Stimulated activated CD8-positive, alpha-beta memory T cell treated with anti-CD3 and anti-CD28 coated beads, Interleukin-2, amount 100 ng/mL, for 48 hours (primary cell): ENCODE results near the gene FDXR.
"Not testable (repeated sequence)": the region's sequence is repeated elsewhere in the genome, so short reads cannot be mapped to it uniquely, and the experiment has no call there.

Experiments
- DNase-seq, 2 donors: peaks; one replicate each; pipeline ENCODE4 v3.0.0-alpha.2; 2020; ENCODE audit warnings: low read depth in 2 of 2

Gene FDXR, protein sequence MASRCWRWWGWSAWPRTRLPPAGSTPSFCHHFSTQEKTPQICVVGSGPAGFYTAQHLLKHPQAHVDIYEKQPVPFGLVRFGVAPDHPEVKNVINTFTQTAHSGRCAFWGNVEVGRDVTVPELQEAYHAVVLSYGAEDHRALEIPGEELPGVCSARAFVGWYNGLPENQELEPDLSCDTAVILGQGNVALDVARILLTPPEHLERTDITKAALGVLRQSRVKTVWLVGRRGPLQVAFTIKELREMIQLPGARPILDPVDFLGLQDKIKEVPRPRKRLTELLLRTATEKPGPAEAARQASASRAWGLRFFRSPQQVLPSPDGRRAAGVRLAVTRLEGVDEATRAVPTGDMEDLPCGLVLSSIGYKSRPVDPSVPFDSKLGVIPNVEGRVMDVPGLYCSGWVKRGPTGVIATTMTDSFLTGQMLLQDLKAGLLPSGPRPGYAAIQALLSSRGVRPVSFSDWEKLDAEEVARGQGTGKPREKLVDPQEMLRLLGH

DNA sequence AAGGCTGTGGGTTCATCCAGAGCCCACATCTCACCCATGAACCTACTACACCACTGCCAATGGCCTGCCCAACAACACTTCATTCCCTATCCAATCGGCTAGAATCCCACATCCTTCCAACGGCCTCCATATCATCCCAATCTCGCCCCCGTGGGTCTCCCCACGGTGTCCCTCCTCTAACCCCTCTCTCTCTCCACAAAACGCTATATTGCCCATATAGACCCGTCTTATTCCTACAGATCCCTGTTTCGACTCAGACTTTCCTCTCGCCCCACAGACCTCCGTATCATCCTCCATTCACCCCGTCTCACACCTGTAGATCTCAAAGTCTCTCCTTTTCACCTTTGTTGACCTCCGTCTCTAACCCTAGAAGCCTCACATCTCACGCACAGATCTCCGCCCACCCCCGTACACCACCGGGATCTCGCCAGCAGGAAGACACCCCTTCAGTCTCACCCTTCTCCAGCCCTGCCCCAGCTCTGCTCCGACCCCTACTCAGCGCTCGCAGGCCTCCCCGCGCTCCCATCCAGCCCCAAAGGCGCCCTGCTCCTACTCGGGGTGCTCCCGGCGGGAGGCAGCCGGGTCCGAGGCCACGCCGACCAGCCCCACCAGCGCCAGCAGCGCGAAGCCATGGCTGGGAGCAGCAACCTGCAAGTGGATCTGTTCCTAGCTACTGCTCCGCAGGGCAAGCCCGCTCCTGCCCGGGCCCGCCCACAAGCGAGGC lies at the start of gene FDXR:
FDXR (minus strand) TSS at position 682 of the 724 bp plus-strand sequence; CDS start at position 632, 50 bp downstream.
- DNase-seq, result no peak

- no peak for DNase-seq
Observed at GRCh38 chr17:74922172-74922571, 49.4 kb upstream of the FDXR start.

GRCh38 chr17:74921769-74922168 lies 49.0 kb upstream of the FDXR start:
- DNase-seq, result no peak

DNA sequence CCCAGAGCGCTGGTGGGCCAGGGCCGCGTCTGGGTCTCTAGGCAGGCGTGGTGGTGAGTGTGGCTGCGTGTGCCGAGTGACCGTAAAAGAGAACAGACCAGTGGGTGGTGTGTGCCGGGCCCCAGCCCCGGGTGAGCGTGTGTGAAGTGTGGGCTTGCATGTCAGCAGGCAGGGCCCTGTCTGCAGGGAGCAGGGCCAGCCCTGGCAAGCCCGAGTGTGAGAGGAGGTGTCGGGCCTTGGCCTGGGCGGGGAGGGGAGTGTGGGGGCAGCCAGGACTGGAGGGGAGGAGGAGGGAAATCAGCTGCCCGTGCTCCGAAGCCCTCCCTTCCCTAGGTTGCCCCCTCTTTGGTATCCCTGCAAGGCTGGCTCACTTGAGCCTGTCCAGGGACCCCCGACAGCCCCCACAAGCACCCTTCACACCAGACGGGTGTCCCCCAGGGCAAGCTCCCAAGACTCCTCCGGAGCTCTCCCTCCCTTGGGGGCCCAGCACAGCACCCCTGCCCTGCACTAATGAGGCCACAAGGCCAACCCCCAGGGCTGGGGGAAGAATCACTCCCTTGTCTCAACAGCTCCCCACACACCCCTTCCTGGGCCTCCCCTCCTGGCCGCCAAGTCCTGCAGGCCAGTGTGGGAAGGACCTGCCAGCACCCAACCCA lies 48.4 kb upstream of the FDXR start:
- no peak for DNase-seq

GRCh38 chr17:74920642-74921025 lies 47.8 kb upstream of the FDXR start:
- no peak for DNase-seq

DNA sequence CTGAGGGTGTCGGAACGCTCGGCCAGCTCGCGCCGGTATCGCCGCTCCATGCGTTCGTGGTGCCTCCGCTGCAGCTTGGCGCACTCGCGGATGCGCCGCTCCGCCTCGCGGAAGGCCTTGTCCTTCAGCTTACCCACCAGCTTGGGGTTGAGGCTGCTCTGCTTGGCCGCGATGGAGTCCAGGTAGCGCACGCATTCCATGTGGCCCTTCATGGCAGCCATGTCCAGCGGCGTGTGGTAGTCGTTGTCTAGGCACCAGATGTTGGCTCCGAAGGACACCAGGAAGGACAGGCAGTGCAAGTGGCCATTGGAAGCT lies 47.5 kb upstream of the FDXR start:
- DNase-seq, result no peak

GRCh38 chr17:74919440-74920305 lies 46.9 kb upstream of the FDXR start:
- DNase-seq, result no peak

- no peak for DNase-seq
Observed at GRCh38 chr17:74918906-74919305, 46.1 kb upstream of the FDXR start.

DNA sequence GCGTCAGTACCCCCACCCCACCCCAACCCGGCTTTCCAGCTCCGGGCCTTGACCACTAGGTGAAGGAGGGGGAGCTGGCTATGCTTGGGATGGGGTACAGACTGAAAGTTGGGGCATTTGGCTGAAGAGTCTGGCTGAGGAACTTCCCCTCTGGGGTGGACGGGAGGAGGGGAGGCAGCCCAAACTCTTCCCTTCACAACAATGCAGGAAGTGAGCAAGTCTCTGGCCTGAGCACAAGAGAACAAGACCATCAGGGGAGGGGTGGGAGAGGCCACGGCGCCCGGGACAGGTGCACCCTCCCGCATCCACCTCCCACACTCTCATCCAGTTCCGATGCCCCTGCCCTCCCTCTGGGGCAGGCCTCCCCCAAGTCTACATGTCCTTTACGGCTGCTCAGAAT lies 44.6 kb upstream of the FDXR start:
- DNase-seq, result no peak

- DNase-seq, result no peak
Observed at GRCh38 chr17:74916851-74917199, 44.0 kb upstream of the FDXR start.

DNA sequence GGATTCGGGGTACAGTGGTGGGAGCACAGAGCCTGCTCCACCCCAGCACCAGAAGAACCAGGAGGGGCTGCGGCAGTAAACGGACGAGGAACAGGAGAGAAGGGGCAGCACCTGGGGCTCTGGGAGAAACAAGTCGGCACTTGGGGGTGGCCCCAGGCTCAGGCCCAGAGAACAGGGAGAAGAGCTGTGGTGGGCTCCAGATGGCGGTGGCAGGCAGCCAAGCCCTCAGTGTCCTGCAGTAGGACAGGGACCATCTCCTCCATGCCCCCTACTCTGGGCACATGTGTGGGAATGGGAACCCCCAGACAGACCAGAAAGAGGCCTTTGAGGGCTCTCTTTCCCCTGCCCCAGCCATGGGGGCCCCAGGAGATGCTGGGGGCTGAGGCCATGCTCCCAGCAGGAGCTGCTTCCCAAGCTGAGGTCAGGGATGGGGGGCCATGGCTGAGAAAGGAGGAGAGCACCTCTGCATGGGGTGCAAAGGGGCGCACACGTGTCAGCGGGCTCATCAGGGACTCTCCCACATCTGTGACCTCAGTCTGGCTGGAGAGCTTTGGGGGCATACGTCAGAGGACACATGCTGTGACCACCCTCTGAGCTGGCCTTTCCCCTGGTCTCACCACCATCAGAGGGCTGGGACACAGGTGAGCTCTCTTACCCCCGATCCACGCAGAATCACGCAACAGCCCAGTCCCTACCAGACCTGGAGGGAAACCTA lies 43.5 kb upstream of the FDXR start:
- DNase-seq, result no peak

GRCh38 chr17:74911423-74911822 lies 38.6 kb upstream of the FDXR start:
- not testable (repeated sequence) for DNase-seq

GRCh38 chr17:74909097-74909496 lies 36.3 kb upstream of the FDXR start:
- not testable (repeated sequence) for DNase-seq

DNA sequence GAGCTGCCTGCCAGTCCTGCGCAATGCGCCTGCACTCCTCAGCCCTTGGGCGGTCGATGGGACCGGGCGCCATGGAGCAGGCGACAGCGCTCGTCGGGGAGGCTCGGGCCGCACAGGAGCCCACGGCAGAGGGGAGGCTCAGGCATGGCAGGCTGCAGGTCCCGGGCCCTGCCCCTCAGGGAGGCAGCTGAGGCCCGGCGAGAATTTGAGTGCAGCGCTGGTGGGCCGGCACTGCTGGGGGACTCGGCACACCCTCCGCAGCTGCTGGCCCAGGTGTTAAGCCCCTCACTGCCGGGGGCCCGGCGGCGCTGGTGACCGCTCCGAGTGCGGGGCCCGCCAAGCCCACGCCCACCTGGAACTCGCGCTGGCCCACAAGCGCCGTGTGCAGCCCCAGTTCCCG lies 34.2 kb upstream of the FDXR start:
- no peak for DNase-seq

DNA sequence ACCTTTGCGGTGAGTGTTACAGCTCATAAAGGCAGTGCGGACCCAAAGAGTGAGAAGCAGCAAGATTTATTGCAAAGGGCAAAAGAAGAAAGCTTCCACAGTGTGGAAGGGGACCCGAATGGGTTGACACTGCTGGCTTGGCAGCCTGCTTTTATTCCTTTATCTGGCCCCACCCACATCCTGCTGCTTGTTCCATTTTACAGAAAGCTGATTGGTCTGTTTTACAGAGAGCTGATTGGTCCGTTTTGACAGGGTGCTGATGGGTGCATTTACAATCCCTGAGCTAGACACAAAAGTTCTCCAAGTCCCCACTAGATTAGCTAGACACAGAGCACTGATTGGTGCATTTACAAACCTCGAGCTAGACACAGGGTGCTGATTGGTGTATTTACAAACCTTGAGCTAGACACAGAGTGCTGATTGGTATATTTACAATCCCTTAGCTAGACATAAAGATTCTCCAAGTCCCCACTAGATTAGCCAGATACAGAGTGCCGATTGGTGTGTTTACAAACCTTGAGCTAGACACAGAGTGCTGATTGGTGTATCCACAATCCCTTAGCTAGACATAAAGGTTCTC lies 33.5 kb upstream of the FDXR start:
- DNase-seq, result not testable (repeated sequence)

GRCh38 chr17:74904687-74905409 lies 32.1 kb upstream of the FDXR start:
- DNase-seq, result no peak

DNA sequence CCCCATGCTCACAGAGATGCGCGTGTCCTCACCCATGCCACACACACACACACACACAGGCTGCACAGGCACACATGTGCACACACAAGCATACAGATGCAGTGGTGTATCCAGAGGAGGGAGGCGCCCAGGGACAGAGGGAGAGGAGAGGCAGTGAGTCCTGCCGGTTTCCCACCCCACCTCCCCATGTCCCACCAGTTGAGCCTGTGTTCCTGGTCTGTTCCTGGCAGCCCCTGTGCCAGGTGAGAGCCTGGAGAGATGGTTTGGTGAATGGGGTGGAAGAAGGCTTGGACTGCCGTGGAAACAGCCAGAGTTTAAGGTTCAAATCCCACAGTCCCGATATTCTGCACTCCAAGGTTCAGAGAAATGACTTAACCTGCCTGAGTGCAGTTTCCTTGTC lies 30.9 kb upstream of the FDXR start:
- DNase-seq, result no peak

GRCh38 chr17:74903034-74903433 lies 30.2 kb upstream of the FDXR start:
- no peak for DNase-seq

DNA sequence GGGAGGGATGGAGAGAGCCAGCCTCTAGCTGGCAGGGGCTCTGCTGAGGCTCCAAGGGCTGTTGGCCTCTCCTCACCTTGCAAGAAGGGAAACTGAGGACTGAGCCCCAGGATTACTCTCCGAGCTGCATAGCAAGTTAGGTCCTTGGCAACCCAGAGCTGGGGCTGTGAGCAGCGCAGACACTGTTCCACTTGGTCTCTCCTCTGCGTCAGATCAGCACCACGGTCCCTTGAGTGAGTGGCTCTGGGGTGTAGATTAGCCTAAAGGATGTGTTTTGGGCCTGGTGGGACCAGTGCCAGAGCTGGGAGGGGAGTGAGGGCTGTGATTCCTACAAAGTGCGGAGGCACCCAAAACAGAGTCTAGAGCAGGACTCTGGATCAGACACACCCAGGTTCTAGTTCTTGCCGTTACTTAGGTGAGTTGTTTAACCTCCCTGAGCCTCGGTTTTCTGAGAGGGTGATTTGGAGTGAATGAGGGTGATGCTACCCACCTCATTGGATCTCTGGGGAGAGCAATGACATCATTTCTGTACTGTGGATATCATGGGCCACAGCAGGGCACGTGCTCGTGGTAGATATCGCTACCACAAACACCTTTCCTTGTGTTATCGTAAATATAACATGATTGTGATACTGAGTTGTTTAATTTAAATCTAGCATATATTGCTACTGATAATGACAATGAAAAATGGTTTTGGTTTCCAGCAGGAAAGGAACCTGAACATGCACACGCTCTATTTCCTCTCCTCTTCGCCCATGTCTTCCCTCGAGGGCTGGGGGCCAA lies 28.8 kb upstream of the FDXR start:
- DNase-seq, result no peak
